OCI-LY7 (cell line): Measurements from ENCODE around the gene IMMP2L.

Experiments
- CTCF ChIP-seq: fragments of 200-600 bp; sonication (generic); conservative IDR thresholded peaks from 2 replicates; pipeline ENCODE4 v1.5.1; 2014; ENCODE audit warnings: mild to moderate bottlenecking, antibody characterized with exemption, low read length, moderate library complexity, mixed read lengths
- EZH2phosphoT487 ChIP-seq: fragments of 200-600 bp; sonication (generic); IDR thresholded peaks from 2 replicates; pipeline ENCODE4 v1.6.1; 2018; ENCODE audit warnings: low read depth, borderline replicate concordance, mild to moderate bottlenecking, mixed run types, antibody characterized with exemption, low read length, moderate library complexity, mixed read lengths

- no peak for TF ChIP-seq CTCF
- no peak for TF ChIP-seq EZH2phosphoT487
These were observed 253.6 kb downstream of the IMMP2L start for GRCh38 chr7:111308691-111309090.
